Large intestine (tissue), 3 donors: ENCODE data around the gene ETV4. TPM values are rescaled to one million over a fixed set of nuclear protein-coding genes. Genes with fewer than 3 reads are reported as not detected.

Source experiments
- DNase-seq, 2 donors: peaks; one replicate each; pipeline versions ENCODE4 v3.0.0 to v3.0.0-alpha.2; 2013
- H3K27ac ChIP-seq: one replicate; pipeline ENCODE4 v1.5.1; 2013; ENCODE audit warnings: low read length
- H3K27me3 ChIP-seq: 2 replicates; pipeline ENCODE4 v1.6.1; 2013; ENCODE audit warnings: low read length; ENCODE audit not compliant: control insufficient read depth, insufficient read depth
- H3K36me3 ChIP-seq: 2 replicates; pipeline ENCODE4 v1.6.1; 2013; ENCODE audit warnings: low read length; ENCODE audit not compliant: control insufficient read depth, insufficient read depth
- H3K4me1 ChIP-seq: one replicate; pipeline ENCODE4 v1.6.1; 2013; ENCODE audit warnings: low read length; ENCODE audit not compliant: control insufficient read depth, insufficient read depth
- H3K4me3 ChIP-seq: one replicate; pipeline ENCODE4 v1.5.1; 2013; ENCODE audit warnings: low read length
- H3K9me3 ChIP-seq: one replicate; pipeline ENCODE4 v1.6.1; 2013; ENCODE audit warnings: mild to moderate bottlenecking, low read depth, low read length, moderate library complexity; ENCODE audit not compliant: control insufficient read depth
- WGBS: methylation state at CpG from one replicate; pipeline ENCODE4 v1.1.5; 2013; ENCODE audit warnings: low lambda C conversion rate; ENCODE audit not compliant: insufficient coverage; 5-methylcytosine and 5-hydroxymethylcytosine counted together
- polyA plus RNA-seq: library from polyadenylated mRNA; unstranded; fragments of 120-200 nt; gene quantifications from one replicate; pipeline ENCODE4 v1.2.1, GENCODE V29; 2013

ETV4 gene
- polyA plus RNA-seq, 1 donor = 21.6 TPM

DNA sequence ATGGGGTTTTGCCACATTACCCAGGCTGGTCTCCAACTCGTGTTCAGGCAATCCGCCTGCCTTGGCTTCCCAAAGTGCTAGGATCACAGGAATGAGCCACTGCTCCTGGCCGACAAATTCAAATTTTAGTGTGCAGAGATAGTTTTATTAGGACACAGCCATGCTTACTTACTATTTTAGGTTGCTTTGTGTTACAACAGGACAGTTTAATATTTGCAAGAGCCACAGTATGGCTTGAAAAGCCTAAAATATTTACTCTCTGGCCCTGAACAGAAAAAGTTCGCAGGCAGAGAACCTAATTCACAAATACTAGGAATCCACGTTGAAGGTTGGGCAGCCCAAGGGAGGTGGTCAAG is 12.6 kb upstream of the ETV4 start:
- H3K27ac ChIP-seq = no peak overlapping the region
- H3K4me3 ChIP-seq = no peak overlapping the region
- H3K36me3 ChIP-seq = no peaks in the 10 kb centered on the region
- DNase-seq = no peak
- no peaks in the 10 kb centered on the region for H3K9me3 ChIP-seq
- H3K4me1 ChIP-seq = peaks cover 38% of the 10 kb centered on the region
- no peaks in the 10 kb centered on the region for H3K27me3 ChIP-seq
- WGBS = no CpG with 5 or more reads among the region's 5 CpGs

DNA sequence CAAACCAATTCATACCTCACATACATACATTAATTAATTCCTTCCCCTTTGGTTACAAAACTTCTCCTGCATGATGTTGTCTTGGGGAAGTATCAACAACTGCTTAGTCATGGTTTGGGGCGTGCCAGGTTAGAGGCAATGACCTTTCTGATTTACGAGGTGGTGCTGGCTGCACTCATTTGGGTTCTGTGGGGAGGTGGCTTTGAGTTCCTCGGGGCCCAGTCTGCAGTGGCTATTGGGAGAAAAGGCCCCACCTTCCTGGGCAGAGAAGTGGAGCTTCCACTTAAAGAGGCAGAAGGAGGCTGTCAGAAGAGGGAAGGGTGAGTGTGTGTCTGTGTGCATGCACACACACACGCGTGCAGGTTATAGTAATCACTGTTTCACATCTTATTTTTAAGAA is 10.2 kb upstream of the ETV4 start:
- H3K4me1 ChIP-seq = peaks cover 42% of the 10 kb centered on the region
- no peaks in the 10 kb centered on the region for H3K9me3 ChIP-seq
- no peaks in the 10 kb centered on the region for H3K27me3 ChIP-seq
- H3K4me3 ChIP-seq = no peak overlapping the region
- peak; percentile 61 to 84 for DNase-seq
- WGBS = no CpG with 5 or more reads among the region's 5 CpGs
- no peaks in the 10 kb centered on the region for H3K36me3 ChIP-seq
- peak overlapping the region; percentile 28 for H3K27ac ChIP-seq

DNA sequence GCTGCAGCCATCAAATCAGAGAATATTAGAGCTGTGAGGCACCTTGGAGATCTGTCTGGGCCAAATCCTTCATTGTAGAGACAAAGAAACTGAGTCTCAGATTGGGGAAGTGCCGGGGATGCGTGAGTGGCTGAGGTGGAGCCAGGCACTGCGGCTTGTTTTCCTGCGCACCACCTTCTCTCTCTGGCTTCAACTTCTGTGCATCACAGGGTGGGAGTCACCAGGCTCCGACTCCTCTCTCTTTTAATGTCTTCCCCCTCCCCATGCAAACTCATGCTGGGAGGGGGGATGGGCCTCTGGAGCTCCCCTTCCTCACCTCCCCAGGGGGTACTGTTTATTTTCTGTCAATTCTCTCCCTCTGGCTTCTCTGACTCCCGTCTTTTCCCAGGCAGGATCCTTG is 8.7 kb upstream of the ETV4 start:
- Histone ChIP-seq H3K36me3 (no peaks in the 10 kb centered on the region), H3K4me1 (peaks cover 46% of the 10 kb centered on the region), H3K4me3 (no peak overlapping the region), H3K27me3 (no peaks in the 10 kb centered on the region), H3K9me3 (no peaks in the 10 kb centered on the region), H3K27ac (peak overlapping the region; percentile 69)
- WGBS = no CpG with 5 or more reads among the region's 6 CpGs
- DNase-seq = no peak

GRCh38 chr17:43553573-43553972 is 7.4 kb upstream of the ETV4 start:
- peak overlapping the region; percentile 69 for H3K27ac ChIP-seq
- no peaks in the 10 kb centered on the region for H3K36me3 ChIP-seq
- no peak overlapping the region for H3K4me3 ChIP-seq
- DNase-seq = no peak
- no peaks in the 10 kb centered on the region for H3K27me3 ChIP-seq
- no CpG with 5 or more reads among the region's 2 CpGs for WGBS
- no peaks in the 10 kb centered on the region for H3K9me3 ChIP-seq
- peaks cover 40% of the 10 kb centered on the region for H3K4me1 ChIP-seq

DNA sequence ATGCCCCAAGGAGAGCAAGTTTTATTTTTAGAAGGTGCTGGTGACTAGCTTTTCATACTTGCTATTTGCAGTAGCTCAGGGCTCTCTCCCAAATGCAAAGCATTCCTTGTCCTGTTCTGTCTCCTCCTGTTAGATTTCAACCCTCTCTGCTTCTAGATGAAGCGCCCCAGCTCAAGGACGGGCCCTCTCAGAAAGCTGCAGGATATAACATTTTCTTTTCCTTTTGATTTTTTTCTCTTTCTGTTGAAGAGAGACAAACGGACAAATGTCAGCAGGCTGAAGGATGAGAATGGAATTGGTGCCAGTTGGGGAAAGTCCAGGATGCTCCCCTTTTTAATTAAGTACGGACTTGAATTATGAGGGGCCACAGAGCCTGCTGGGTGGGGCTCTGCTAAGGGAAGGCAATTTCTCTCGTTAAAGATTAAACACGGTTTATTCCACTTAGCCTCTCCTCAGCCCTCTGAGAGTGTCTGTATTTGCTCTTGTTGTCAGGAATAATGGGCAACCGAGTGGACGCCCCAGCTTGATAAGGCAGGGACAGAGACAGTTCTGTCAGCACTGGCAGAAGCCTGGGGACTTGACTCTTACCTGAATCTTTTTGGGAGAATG is 6.2 kb upstream of the ETV4 start:
- Histone ChIP-seq H3K27ac (peak overlapping the region; percentile 69), H3K9me3 (no peaks in the 10 kb centered on the region), H3K4me1 (peaks cover 40% of the 10 kb centered on the region), H3K4me3 (no peak overlapping the region), H3K36me3 (no peaks in the 10 kb centered on the region), H3K27me3 (no peaks in the 10 kb centered on the region)
- DNase-seq = peak; percentile 56 to 85
- 60% methylated on average over 1 of the region's 8 CpGs for WGBS

- no peak for DNase-seq
- no peaks in the 10 kb centered on the region for H3K36me3 ChIP-seq
- WGBS = 88% methylated on average over 1 of the region's 4 CpGs
- H3K9me3 ChIP-seq = no peaks in the 10 kb centered on the region
- peaks cover 38% of the 10 kb centered on the region for H3K4me1 ChIP-seq
- H3K27me3 ChIP-seq = peaks cover 2% of the 10 kb centered on the region
- no peak overlapping the region for H3K4me3 ChIP-seq
- H3K27ac ChIP-seq = no peak overlapping the region
Observed at GRCh38 chr17:43550754-43551153, 4.6 kb upstream of the ETV4 start.

DNA sequence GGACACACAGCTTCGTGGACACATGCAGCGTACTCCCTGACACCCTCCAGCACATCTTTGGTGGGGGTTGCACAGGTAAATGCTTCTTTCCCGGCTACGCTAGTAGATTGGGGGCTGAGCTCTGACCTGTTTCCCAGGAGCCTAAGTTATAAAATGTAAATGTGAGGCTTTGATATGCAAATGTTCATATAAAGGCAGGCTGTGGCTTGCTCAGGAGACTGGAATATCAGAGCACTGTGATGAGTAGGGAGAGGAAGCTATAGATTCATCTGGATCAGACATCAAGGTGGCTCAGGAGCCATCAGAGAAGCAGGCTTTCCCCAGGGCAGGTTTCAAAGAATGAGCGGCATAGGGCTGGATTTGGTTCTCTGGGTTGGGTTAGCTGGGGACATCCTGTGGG is 3.4 kb upstream of the ETV4 start:
- Histone ChIP-seq H3K4me3 (no peak overlapping the region), H3K36me3 (no peaks in the 10 kb centered on the region), H3K27ac (no peak overlapping the region), H3K27me3 (peaks cover 10% of the 10 kb centered on the region), H3K9me3 (no peaks in the 10 kb centered on the region), H3K4me1 (peaks cover 31% of the 10 kb centered on the region)
- no peak for DNase-seq
- WGBS = no CpG with 5 or more reads among the region's 5 CpGs

GRCh38 chr17:43548689-43549379 is 2.7 kb upstream of the ETV4 start:
- no peaks in the 10 kb centered on the region for H3K9me3 ChIP-seq
- WGBS = no CpG with 5 or more reads among the region's 3 CpGs
- H3K4me3 ChIP-seq = no peak overlapping the region
- peaks cover 34% of the 10 kb centered on the region for H3K4me1 ChIP-seq
- peaks cover 16% of the 10 kb centered on the region for H3K27me3 ChIP-seq
- DNase-seq = no peak
- H3K36me3 ChIP-seq = no peaks in the 10 kb centered on the region
- H3K27ac ChIP-seq = no peak overlapping the region

- Histone ChIP-seq H3K9me3 (no peaks in the 10 kb centered on the region), H3K36me3 (no peaks in the 10 kb centered on the region), H3K4me1 (peaks cover 24% of the 10 kb centered on the region), H3K27me3 (peaks cover 16% of the 10 kb centered on the region), H3K27ac (no peak overlapping the region), H3K4me3 (no peak overlapping the region)
- no peak for DNase-seq
Observed at GRCh38 chr17:43547659-43548256, 1.6 kb upstream of the ETV4 start.

DNA sequence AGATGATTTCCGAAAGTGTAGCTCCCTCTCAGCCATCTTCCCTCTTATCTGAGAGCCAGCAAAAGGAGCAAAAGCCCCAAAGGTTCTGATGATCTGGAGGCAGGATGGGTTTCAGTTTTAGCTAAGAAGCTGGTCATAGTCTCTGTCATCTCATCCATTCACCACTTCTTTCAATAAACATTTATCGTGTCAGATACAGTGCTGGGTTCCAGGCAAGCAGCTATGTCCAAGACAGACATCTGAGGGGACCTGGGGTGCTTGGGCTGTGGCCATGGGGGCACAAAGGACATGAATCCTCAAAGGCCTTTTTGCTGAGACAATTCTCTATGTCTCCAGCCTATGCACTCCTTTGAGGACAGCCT is 1.0 kb upstream of the ETV4 start:
- peaks cover 16% of the 10 kb centered on the region for H3K27me3 ChIP-seq
- no peak overlapping the region for H3K4me3 ChIP-seq
- WGBS = no CpG with 5 or more reads among the region's 2 CpGs
- H3K36me3 ChIP-seq = no peaks in the 10 kb centered on the region
- no peaks in the 10 kb centered on the region for H3K9me3 ChIP-seq
- no peak overlapping the region for H3K27ac ChIP-seq
- DNase-seq = no peak
- peaks cover 21% of the 10 kb centered on the region for H3K4me1 ChIP-seq

DNA sequence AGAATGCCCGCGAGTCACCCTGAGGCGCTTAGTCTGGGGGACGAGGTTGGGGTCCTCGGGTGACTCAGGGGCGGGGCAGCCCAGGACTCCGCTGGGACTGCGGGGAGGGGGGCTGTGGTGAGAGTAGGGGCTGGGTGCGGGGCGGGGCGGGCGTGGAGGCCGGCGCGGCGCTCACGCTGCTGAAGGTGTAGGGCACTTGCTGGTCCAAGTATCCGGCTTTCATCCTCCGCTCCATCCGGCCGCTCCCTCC is 832 bp downstream of the ETV4 start:
- peaks cover 14% of the 10 kb centered on the region for H3K4me1 ChIP-seq
- DNase-seq = peak in 1 of 2 donors; percentile 69
- no CpG with 5 or more reads among the region's 21 CpGs for WGBS
- no peaks in the 10 kb centered on the region for H3K36me3 ChIP-seq
- peaks cover 16% of the 10 kb centered on the region for H3K27me3 ChIP-seq
- H3K27ac ChIP-seq = peak overlapping the region; percentile 84
- no peaks in the 10 kb centered on the region for H3K9me3 ChIP-seq
- H3K4me3 ChIP-seq = peak overlapping the region; percentile 50
